Colonic mucosa (tissue), 4 donors: ENCODE measurements around the gene RGMA. TPM values are rescaled to one million over a fixed set of nuclear protein-coding genes. Genes with fewer than 3 reads are reported as not detected.

Source experiments
- DNase-seq: peaks from one replicate; pipeline ENCODE4 v3.0.0-alpha.2; 2020
- H3K27ac ChIP-seq: fragments of 200-600 bp; one replicate; pipeline ENCODE4 v1.8.0; 2021
- H3K27me3 ChIP-seq: fragments of 200-600 bp; one replicate; pipeline ENCODE4 v1.8.0; 2021
- H3K36me3 ChIP-seq: fragments of 200-600 bp; one replicate; pipeline ENCODE4 v1.8.0; 2021
- H3K4me1 ChIP-seq: fragments of 200-600 bp; one replicate; pipeline ENCODE4 v1.8.0; 2021; ENCODE audit warnings: mild to moderate bottlenecking
- H3K4me3 ChIP-seq: fragments of 200-600 bp; one replicate; pipeline ENCODE4 v1.8.0; 2021
- H3K9ac ChIP-seq, 2 donors: one replicate each; pipeline ENCODE4 v1.7.0; 2013; ENCODE audit warnings: control low read depth in 2 of 2, low read depth in 2 of 2, low read length in 2 of 2
- H3K9me3 ChIP-seq: fragments of 200-600 bp; one replicate; pipeline ENCODE4 v1.8.0; 2021
- intact Hi-C: fragments of 100-400 bp; cut with DNase I; formaldehyde crosslinking; loops from one replicate; pipeline ENCODE4 v1.14.1; 2022
- total RNA-seq, 2 donors: library from RNA; stranded (reverse); fragmentation: NEBNext Ultra II Directional in 1 of 2; extraction: Animal tissue kit (Norgen Biotek cat#: 25700) in 1 of 2; gene quantifications; one replicate each; pipeline ENCODE4 v1.2.1, GENCODE V29; 2021
- TF ChIP-seq, protein P1 (sequence below): fragments of 200-600 bp; IDR thresholded peaks from one replicate; pipeline ENCODE4 v1.8.0; 2022; ENCODE audit warnings: antibody characterized with exemption, mild to moderate bottlenecking
- donor health status: healthy.
- donor health status: DM: no; HTN: no; CAD: no.
- donor health status: DM: no; HTN: no; CAD: no.

The RGMA gene
- total RNA-seq, 2 donors from 2014 or later = 4.2 to 12.4 TPM

DNA sequence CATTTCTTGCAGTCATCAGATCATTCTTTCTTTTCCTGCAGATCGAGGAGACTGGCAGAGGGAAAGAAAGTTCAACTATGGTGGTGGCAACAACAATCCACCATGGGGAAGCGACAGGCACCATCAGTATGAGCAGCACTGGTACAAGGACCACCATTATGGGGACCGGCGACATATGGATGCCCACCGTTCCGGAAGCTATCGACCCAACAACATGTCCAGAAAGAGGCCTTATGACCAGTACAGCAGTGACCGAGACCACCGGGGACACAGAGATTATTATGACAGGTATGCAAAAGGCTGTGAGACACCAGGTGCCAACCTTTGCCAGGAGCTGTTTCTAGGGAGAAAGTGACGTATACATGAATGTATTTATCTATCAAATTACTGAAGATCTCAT, 69.0 kb downstream of the RGMA start:
- H3K9me3 ChIP-seq = no peaks in the 10 kb centered on the region
- intact Hi-C loops = loop anchor here (10.0 kb wide), 1 partner anchor 225 kb away; no protein-coding TSS in a partner anchor

DNA sequence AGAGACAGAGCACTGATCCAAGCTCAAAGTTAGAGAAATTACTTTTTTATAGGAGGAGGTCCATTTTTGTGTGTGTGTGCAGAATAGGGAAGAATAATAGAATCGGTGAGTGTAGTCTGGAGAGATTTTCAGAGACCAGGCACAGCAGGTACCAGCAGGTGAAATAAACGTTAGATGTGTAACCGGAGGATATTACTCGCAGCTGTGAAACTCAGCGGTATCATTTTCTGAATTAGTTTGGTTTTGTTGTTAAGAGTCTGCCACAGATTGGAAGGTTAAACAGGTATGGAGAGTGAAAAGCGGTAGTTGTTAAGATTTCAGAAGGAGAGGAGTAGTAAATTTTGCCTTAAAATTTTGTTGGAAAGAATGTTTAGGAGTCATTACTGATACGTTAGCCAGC, 69.9 kb downstream of the RGMA start:
- H3K9ac ChIP-seq = no peak overlapping the region
- no peaks in the 10 kb centered on the region for H3K4me1 ChIP-seq
- no peaks in the 10 kb centered on the region for H3K9me3 ChIP-seq
- no peaks in the 10 kb centered on the region for H3K27me3 ChIP-seq
- intact Hi-C loops = no loop called here
- H3K27ac ChIP-seq = no peak overlapping the region
- TF ChIP-seq, protein P1, sequence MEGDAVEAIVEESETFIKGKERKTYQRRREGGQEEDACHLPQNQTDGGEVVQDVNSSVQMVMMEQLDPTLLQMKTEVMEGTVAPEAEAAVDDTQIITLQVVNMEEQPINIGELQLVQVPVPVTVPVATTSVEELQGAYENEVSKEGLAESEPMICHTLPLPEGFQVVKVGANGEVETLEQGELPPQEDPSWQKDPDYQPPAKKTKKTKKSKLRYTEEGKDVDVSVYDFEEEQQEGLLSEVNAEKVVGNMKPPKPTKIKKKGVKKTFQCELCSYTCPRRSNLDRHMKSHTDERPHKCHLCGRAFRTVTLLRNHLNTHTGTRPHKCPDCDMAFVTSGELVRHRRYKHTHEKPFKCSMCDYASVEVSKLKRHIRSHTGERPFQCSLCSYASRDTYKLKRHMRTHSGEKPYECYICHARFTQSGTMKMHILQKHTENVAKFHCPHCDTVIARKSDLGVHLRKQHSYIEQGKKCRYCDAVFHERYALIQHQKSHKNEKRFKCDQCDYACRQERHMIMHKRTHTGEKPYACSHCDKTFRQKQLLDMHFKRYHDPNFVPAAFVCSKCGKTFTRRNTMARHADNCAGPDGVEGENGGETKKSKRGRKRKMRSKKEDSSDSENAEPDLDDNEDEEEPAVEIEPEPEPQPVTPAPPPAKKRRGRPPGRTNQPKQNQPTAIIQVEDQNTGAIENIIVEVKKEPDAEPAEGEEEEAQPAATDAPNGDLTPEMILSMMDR = no peak
- DNase-seq = no peak
- no peak overlapping the region for H3K4me3 ChIP-seq
- peaks cover 42% of the 10 kb centered on the region for H3K36me3 ChIP-seq

More for the DNA sequence above, 69.0 kb downstream of the RGMA start:
- H3K9ac ChIP-seq = no peak overlapping the region
- no peak overlapping the region for H3K4me3 ChIP-seq
- TF ChIP-seq, protein P1 = no peak
- no peak overlapping the region for H3K27ac ChIP-seq
- H3K36me3 ChIP-seq = peaks cover 33% of the 10 kb centered on the region
- no peaks in the 10 kb centered on the region for H3K27me3 ChIP-seq
- H3K4me1 ChIP-seq = no peaks in the 10 kb centered on the region
- no peak for DNase-seq

DNA sequence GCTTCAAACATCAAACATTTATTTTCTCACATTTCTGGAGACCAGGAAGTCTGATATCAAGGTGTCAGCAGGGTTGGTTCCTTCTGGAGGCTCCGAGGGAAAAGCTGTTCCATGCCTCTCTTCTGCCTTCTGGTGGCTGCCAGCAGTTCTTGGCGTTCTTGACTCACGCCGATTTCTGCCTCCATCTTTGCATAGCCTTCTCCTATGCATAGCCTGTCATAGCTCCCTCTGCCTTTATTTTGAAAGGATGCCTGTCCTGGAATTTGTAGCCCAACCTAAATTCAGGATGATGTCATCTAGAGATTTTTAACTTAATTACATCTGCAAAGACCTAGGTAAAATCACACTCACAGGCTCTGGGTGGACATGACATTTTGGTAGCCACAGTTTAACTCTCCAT, 70.4 kb downstream of the RGMA start:
- Histone ChIP-seq H3K9me3 (no peaks in the 10 kb centered on the region), H3K4me3 (no peak overlapping the region), H3K27ac (no peak overlapping the region), H3K36me3 (peaks cover 45% of the 10 kb centered on the region), H3K9ac (no peak overlapping the region), H3K4me1 (no peaks in the 10 kb centered on the region), H3K27me3 (no peaks in the 10 kb centered on the region)
- intact Hi-C loops = no loop called here
- TF ChIP-seq, protein P1 = no peak
- DNase-seq = no peak

DNA sequence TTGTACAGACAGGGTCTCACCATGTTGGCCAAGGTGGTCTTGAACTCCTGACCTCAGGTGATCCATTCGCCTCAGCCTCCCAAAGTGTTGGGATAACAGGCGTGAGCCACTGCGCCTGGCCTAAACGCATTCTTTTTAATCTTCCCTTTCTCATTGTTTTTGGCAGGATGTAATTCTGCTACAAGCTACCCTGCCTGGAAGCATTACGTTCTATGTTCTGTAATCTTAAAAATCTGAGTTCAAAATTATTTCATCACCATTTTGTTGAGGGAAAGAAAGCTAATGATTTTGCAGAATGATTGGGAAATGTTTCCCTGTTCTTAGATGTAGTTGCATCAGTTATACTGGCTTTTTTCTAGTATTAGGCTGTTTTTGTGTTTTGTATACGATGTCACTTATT, 71.5 kb downstream of the RGMA start:
- Histone ChIP-seq H3K36me3 (peaks cover 54% of the 10 kb centered on the region), H3K4me3 (no peak overlapping the region), H3K9me3 (no peaks in the 10 kb centered on the region), H3K27me3 (no peaks in the 10 kb centered on the region), H3K27ac (no peak overlapping the region), H3K9ac (no peak overlapping the region), H3K4me1 (no peaks in the 10 kb centered on the region)
- no peak for DNase-seq
- TF ChIP-seq, protein P1 = no peak
- intact Hi-C loops = no loop called here

DNA sequence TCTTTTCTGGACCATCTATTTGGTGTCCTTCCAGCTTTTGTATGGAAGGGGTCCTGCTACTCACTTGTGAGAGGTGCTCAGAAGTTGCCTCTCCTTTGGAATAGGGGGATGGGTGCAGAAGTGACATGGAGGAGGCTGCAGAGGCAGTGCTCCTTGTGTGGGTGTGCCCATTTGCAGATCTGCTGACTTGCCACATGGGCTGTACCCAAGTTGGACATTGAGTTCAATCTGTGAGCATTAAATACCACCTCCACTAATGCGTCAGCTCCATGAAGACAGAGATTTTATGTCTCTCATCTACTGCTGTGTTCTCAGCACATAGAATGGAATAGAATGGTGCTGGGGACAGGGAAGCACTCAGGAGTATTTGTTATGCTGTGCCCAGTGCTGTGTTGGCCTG, 76.2 kb downstream of the RGMA start:
- no peak overlapping the region for H3K4me3 ChIP-seq
- DNase-seq = no peak
- intact Hi-C loops = no loop called here
- peaks cover 53% of the 10 kb centered on the region for H3K36me3 ChIP-seq
- H3K27me3 ChIP-seq = no peaks in the 10 kb centered on the region
- H3K4me1 ChIP-seq = no peaks in the 10 kb centered on the region
- no peak overlapping the region for H3K9ac ChIP-seq
- no peak overlapping the region for H3K27ac ChIP-seq
- no peaks in the 10 kb centered on the region for H3K9me3 ChIP-seq
- TF ChIP-seq, protein P1 = no peak

DNA sequence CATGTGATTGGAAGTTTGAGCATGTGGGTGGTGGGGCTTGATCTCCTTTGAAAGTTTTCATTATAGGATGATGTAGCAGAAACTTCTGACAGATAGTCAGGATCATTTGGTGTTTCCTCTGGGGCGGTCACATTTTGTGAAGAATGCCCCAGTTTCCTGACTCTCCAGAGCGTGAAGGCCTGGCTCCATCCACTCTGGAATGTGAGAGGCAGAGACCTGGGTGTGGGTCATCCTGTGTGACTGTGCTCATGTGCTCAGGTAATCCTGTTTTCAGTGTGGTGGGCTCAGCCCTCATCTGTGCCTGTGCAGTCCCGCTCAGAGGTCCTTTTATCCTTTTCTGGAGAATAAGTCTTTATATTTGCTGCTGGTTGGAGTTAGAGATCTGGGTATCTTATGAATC, 81.0 kb downstream of the RGMA start:
- no peak overlapping the region for H3K27ac ChIP-seq
- peaks cover 48% of the 10 kb centered on the region for H3K36me3 ChIP-seq
- no peaks in the 10 kb centered on the region for H3K4me1 ChIP-seq
- H3K4me3 ChIP-seq = no peak overlapping the region
- TF ChIP-seq, protein P1 = no peak
- no peak overlapping the region for H3K9ac ChIP-seq
- H3K9me3 ChIP-seq = no peaks in the 10 kb centered on the region
- intact Hi-C loops = no loop called here
- H3K27me3 ChIP-seq = no peaks in the 10 kb centered on the region
- DNase-seq = no peak
